Stimulated activated CD8-positive, alpha-beta memory T cell treated with anti-CD3 and anti-CD28 coated beads, Interleukin-2, amount 100 ng/mL, for 1 hour (primary cell): ENCODE results near the gene MYRIP.

Experiments used
- DNase-seq, 2 donors: peaks; one replicate each; pipeline ENCODE4 v3.0.0-alpha.2; 2020; ENCODE audit warnings: low read depth in 2 of 2

MYRIP gene

DNA sequence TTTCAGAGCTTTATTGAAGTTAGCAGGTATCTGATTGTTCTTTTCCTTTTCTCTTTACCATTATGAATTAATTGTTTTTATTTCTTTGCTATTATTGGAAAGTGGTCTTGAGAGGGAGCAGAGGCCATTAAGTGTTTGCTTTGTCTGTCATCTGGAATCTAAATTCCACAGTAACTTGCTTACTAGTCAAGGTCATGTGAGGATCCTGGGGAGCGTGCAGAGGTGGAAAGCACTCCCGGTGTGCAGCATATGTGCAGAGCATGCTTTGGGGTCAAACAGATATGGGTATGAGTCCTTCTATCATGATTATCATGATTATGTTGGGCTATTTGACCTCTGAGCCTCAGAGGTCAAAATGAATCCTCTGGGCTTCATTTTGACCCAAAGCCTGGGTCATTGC is 96.4 kb downstream of the MYRIP start:
- DNase-seq = no peak

DNA sequence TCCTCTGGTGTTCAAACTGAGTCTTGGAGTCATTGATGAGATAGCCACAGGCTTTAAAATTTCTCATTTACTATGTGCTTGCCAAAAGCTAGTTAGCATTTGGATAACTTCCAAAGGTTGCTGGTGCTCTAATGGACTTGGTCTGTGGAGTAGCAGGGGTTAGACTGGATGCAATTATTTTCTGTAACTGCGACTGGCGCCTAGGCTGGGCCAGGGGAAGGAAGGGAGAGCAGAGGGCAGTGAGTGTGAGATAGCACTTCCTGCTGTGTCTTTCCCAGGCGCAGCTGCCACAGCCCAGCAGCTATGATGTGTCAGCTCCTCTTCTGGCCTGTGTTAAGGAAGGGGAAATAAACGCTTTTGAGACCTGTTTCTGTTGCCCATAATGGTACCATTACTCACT is 98.6 kb downstream of the MYRIP start:
- DNase-seq = no peak

DNA sequence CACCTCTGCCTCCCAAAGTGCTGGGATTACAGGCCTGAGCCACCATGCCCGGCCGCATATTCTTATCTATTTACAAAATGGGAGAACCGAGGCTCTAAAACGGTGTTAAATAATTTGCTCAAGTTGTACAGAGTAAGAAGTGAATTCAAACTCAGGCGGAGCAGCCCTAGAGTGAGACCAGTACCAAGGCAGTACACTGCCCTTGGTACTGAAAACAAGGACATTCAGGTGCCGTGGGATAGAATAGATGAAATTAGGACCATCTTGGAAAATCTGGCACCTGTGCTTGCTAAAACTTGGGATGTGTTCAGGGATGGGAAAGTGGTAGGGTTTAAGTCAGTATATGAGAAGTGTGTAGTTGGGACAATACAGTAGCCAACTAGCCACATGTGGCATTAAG is 100.7 kb downstream of the MYRIP start:
- DNase-seq = no peak

DNA sequence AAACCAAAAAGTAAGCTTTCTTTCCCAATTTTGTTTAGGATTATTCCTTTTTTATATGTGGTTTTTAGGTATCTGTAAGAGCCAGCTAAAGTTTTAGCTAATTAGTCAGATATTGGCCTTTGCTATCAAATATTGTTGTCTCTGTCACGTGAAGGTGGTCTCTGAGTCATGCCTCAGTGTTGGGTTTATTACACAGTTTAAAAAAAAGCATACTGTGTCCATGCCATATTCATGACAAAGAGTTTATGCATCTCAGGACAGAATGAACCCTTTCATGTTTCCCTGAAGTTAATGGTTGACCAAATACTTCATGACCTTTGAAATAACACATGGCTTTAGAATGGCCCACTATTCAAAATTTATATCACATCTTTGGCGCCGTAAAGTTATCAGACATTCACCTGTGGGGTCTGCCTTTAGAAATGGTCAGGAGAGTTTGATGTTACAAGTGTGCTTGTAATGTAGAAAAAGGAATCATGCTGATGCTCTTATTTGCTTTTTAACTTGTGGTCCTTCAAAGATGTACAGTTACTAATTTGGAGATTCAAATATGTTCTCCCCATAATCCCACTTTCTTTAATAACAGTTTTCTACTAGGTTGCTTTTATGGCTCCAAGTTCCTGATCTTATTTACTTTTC is 101.5 kb downstream of the MYRIP start:
- no peak for DNase-seq

DNA sequence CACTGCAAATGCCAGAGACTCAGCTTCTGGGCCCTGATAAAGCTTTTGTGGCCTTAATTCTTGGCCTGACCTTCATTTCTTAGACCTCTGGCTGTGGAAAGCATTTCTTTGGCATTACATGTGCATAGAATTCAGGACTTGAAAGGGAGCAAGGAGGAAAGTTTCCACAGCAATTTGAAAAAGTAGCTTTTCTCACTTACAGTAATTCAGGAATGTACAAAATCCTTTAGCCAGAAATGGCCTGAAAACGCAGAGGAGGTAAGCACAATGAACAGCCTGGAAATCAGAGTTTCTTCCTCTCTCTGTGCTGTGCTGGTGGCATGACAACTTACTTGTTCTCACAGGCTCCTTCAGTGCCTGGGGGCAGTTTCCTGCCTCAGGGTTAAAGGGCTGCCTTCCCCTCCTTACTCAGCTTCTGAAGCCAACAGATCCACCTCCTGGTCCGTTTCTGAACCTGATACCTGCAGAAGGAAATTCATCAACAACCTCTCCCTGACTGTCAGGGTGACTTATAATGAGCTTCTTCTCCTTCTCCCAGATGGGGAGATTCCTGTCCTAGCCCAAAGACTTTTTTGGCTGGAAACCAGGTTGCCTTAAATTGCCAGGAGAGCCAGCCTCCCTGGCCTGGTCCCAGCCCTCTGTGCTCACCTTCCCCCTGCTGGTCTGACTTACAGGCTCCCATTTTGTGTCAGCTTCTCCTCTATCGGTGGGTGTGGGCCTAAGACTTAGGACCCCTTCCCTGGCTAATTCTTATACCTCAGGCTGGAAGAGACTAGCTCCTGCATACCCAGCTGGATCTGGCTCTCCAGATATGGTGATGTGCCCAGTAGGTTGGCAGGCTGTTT is 102.3 kb downstream of the MYRIP start:
- DNase-seq = no peak

DNA sequence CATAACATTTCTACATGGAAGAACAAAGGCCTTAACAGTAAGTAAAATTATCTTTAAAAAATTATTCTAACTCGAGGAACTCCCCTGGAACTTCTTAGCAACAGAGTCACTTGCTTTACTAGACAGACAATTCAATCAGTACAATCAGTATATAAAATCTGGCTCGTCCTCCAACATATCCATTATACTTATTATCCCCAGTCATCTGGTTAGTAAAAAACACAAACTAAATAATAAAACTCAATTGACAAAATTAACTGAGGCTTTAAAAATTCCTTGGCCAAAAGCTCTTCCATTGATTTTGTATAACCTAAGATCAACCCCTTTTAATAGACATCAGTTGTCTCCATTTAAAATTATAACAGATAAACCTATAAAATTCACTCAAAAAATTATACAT is 105.6 kb downstream of the MYRIP start:
- DNase-seq = no peak

DNA sequence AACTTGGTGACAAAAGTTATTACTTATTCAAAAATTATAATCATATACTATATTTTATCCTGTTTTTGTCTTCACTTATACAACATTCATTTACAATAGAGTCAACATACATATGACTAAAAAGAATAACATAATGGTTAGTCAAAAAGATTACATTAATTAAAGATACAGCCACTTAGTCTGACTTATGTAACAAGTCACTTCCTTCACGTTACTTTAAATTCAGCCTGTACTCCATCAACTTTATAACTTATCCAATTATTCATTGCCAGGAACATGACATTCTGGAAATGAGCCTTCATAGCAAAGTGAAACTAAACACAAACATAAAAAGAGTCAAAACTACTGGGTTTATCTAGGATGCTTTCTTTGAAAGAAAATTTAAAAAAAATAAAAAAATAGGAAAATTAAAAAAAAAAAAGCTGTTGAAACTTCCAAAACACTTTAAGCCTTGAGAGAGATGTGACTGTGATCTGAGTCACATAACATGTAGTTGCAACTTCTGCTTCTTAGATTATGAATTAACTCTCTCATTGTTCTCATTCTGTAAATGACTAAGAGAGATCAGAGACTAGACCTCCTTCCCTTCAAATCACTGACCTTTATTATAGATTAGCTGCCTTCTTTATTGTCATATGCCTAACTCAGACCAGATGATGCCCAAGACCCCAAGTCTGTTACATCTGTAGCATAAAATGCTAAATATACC is 107.8 kb downstream of the MYRIP start:
- no peak for DNase-seq

DNA sequence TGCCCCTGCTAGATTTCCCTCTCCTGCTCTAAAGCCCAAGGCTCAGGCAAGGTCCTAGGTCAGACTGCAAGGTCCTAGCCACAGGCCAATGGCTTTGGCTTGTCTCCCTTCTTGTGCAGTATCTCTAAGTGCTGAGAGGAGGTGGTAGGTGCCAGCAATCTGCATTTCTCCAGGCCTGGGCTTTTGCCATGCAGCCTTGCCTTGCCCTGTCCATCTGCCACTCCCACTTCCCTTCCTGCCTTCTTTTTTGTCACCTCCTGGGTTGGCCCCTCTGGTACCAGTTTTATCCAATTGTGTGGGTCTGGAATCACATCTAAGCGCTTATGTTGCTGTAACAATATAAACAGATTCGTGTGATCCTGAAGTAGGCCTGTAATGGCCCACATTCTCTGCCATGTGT is 109.9 kb downstream of the MYRIP start:
- no peak for DNase-seq

DNA sequence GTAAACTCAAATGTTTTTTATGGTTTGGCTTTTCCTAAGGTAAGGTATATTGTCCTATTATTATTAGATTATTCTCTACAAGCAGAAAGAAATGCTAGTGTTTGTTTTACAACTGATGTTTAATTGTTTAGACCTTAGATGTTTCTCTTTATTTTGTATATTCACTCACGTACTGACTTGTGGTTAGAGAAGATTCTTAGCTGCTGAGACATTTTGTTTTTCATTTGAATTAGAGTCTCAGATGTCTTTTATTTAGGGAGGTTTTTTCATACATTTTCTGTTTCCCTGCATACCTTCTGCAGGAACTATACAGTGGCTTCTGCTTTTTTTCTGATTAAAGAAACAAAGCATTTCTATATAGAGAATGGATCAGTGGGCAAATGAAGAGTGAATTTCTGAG is 110.9 kb downstream of the MYRIP start:
- no peak for DNase-seq

DNA sequence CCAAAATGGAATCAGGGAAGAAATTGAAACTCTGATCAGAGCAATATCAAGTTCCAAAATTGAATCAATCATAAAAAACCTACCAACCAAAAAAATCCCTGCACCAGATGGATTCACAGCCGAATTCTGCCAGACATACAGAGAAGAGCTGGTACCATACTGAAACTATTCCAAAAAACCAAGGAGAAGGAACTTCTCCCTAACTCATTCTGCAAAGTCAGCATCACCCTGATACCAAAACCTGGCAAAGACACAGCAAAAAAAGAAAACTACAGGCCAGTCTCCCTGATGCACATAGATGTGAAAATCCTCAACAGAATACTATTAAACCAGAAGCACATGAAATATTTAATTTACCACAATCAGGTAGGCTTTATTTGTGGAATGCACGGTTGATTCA is 118.1 kb downstream of the MYRIP start:
- no peak for DNase-seq

DNA sequence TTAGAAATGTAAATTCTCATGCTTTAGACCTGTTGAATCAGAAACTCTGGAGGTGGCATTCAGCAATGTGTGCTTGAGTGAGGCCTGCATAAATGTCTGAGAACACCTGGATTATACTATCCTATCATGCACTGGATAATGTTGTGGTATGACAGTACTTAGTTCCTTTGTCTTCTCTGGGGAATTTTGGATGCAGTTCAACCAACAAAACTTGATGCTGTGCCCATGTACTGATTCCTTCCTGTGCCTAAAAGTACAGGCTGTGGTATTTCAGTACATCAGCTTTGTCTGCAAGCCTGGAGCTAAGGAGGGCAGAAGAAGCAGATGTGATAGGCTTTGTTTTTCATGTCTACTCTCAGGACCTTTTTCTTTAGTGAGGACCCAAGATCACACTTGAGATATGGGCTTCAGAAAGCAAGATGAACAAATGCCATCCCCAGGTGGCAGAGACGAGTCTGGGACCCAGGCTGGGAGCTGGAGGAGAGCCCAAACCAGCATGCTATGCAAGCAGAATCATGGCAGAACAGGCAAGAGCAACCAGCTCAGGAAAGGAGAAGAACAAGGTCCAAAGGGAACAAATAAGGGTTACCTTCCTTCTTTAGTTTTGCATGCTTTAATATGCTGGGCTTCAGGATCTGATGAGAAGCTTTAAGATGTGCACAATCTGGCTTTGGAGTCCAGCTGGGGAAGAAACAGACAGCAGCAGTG is 124.7 kb downstream of the MYRIP start:
- no peak for DNase-seq

DNA sequence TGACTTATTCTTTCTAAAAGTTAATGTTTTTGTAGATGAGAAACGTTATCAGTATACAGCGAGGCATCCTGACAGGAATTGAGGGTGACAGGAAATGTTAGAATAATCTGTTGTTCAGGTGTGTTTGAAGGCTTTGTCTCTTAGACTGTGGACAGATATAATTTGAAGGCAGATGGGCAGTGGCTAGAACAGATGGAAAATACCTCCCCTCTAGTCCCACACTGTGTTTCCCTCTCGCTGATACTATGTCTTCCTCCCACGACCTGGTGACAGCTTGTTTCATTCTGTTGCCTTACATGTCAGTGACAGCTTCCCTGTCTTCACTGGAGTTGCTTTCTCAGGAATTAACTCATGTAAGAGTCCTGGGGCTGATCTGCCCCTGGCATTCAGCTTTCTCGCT is 125.3 kb downstream of the MYRIP start:
- no peak for DNase-seq

DNA sequence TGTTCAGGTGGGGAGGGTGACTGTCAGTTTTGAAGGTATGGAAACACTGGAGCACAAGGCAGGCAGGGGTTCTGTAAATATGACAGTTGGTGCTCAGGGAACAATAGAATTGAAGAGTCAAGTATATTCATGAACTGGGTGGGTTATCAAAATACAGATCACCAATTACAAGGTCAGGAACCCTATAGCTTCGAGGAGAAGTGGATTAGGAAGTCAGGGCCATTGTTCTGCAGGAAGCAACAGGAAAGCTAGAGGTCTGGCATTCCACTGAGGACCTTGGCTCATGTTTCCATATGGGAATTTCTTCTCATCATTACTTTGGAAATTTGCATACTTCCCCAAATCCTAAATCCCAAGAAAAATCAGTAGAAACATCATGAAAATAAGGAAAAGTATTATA is 125.9 kb downstream of the MYRIP start:
- no peak for DNase-seq

DNA sequence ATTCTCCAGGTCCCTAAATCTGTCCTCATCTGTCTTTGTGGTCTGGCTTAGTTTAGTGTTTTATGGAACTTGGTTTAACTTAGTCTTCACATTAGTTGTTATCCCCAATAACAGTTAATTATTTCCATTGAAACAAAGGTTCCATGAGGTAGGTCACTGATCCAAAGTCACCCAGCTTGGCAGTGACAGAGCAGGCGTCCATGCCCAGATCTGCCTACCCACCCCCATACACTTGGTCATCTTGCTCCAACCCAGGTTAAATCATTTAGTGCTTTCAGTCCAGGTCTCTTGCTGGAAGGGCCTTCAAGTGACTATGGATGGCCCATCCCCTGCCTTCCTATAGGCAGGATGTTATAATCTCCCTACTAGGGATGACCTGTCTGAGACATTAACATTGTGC is 127.4 kb downstream of the MYRIP start:
- DNase-seq = no peak

DNA sequence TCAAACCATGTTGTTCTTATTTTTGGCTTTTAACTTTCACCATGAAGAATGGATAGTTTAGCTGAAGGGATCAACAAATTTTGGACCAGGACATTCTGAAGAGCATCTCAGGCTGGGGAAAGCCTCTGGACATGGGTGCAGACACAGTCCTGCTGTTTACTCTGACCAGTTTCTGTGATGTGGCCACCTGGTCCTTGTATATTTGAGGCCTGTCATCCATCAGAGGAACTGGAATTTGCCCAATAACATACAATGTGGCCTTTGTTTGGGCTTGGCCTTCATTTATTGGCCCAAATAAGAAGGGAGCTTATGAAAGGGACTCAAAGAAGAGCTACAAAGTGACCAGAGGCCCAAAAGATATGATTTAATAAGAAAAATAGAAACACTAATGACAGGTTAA is 127.9 kb downstream of the MYRIP start:
- DNase-seq = no peak

DNA sequence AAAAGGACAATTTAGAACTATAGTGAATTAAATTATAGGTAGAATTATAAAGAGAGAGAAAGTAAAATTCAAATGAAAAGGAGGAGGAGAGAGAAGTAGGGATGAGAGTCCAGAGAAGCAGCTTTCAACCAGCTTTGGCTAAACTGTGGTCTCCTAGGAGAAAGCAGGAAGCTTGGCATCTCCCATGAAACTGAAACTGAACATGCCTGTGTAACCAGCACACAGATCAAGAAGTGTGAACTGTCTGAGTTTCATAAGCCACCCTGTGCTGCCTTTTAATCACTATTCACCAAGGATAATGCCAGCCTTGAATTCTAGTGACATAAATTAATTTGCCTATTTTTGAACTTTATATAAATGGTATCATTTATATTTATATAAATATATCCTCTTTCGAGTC is 128.5 kb downstream of the MYRIP start:
- DNase-seq = no peak

DNA sequence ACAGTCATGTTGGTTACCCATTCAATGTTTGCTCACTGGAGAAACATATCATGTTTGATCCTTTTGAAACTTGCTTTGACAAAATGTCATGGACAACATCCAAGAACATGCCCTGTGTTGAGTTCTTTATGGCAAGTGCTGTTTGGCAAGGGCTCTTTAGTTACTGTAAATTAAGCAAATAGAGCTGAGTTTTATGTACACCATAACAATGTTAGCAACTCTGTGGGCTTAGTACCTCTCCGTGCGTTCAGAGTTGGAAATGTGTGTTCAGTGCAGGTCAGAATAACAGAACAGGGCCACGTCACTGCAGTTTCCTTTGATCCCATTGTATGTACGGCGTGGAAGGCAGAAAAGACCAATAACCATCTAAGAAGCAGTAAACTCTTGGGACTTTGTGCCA is 132.5 kb downstream of the MYRIP start:
- DNase-seq = no peak

DNA sequence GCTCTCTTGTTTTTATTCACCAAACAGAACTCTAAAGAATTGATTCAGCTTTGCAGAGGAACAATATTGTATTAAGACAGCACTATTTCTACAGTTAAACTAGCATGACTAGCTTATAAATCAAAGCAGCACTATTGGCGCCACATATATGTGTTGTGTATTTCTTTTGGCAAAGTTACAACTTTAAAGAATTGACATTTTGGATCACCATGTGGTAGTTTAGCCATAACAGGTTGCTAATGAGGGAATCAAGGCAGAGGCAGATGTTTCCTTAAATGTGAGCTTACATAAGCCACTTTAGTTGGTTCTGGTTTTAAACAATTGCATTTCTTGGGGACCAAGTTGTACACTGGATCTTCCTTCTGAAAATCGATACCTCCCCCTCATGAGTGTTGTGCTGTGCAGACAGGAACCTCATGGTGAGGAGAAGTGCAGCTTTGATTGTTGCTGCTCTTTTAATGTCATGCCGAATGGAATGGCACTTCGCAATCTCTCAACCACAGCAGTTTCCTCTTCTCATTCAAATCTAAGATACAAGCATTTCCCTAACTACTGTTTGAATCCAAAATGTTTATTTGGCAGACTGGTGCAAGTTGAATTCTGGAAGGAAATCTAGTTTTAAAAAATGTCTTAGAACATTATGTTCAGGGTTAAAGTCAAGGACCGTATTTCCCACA is 151.2 kb downstream of the MYRIP start:
- no peak for DNase-seq

DNA sequence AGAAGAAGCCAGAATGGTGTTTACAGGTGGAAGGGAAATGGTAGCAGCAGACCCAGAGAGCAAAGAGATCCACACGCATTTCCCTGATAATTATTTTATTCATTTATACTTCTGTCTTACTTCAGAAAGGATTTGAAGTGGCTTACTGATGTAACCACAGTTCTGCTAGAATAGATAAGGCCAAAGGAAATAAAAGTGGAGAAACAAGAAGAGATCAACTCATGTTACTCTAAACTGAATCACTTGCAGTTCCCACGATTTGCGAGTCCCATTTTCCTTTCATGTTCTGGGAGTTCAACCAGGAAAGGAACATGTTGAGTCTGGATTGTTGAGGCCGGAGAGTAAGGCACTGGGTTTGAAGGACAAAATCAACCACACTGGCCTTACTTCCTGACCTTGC is 151.8 kb downstream of the MYRIP start:
- DNase-seq = no peak

DNA sequence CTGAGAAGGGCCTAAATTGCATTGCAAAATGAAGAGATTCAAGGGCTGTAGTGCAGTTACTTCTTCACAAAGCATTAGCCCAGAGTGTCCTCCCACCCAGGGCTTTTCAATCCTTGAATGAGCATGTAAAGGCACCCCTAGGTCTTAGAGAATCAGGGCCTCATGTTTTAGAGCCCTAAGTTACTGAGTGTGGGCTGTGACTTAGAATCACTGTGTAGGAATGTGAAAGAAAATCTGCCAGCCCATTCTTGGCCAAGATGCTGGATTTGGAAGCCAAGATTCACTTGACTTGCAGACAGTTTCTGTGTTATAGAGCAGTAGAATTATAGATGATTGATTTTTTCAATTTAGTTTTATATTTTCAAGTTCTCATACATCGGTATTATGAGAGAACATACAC is 153.2 kb downstream of the MYRIP start:
- no peak for DNase-seq

DNA sequence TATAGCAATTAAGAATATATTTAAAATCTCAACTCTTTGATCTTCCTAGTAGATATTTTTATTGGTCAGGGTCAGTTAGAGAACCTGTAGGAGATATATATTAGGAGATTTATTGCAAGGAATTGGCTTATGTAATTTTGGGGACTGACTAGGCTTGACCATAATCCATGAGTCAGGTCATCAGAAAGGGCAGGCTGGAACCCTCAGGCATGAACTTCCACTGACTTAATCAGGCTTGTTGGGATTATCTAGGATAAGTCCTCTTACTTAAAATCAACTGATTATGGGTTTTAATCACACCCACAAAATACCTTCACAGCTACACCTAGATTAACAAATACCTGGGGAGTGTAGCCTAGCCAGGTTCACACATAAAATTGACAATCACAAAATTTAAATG is 156.1 kb downstream of the MYRIP start:
- DNase-seq = no peak

DNA sequence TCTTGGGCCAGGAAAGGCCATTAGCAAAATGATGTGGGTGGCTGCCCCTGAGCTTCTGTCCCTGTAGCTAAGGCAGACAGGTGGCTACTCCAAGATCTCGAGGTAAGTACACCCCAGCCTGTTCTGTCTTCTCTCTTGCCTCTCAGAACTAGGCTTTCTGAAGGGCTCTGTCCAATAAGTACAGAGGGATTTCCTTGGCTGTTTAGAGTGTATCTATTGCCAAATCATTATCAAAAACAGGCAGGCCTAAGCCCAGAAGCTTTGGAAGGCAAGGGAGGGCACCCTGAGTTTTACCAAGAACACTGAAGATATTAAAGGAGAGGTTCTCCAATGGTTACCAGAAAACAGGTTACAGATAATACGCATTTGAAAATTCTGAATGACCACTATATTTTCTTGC is 156.6 kb downstream of the MYRIP start:
- no peak for DNase-seq
